ENCODE measurements around the gene TUSC2.

DNA sequence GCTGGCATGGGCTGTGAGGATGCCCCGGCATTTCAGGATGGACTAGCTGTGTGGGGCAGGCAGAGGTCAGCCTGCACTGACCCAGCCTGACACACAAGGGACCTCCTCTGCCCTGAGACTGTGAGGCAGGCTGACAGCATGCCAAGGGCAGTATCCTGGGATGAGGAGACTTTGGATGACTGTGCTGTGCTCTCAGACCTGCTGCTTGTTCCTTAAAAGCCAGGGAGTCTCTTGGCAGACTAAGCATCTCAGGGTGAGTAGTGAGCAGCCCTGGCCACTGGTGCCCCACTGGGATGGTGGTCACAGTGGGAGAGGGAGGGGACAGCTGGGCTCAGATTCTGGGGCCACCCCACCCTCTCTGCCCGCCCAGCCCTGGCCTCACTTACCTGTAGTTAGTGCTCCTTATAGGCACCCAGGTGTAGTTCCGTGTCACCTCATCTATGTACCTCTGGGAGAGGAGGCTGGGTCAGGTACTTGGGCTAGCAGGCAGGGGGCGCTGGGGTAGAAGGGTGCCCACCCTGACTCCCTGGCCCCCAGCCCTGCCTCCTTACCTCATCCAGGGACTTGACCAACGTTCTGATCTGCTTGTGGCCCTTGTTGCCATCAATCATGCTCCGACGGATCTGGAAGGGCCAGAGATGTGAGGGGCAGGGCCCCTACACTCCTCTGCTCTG lies 47.4 kb upstream of the TUSC2 start:
- TF ChIP-seq, protein P1, sequence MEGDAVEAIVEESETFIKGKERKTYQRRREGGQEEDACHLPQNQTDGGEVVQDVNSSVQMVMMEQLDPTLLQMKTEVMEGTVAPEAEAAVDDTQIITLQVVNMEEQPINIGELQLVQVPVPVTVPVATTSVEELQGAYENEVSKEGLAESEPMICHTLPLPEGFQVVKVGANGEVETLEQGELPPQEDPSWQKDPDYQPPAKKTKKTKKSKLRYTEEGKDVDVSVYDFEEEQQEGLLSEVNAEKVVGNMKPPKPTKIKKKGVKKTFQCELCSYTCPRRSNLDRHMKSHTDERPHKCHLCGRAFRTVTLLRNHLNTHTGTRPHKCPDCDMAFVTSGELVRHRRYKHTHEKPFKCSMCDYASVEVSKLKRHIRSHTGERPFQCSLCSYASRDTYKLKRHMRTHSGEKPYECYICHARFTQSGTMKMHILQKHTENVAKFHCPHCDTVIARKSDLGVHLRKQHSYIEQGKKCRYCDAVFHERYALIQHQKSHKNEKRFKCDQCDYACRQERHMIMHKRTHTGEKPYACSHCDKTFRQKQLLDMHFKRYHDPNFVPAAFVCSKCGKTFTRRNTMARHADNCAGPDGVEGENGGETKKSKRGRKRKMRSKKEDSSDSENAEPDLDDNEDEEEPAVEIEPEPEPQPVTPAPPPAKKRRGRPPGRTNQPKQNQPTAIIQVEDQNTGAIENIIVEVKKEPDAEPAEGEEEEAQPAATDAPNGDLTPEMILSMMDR (IDR thresholded peaks at IDR 0.05): no peak
- no peak for TF ChIP-seq POLR2A (IDR thresholded peaks at IDR 0.05)
